Endometrium (tissue), 2 donors: Measurements from ENCODE around the gene TTL.
A peak's percentile ranks its signal among the peaks of the same experiment; 100 is the strongest.

Experiments used
- FAIRE-seq: peaks from 2 replicates; lab custom pipeline; 2012; peaks lifted over from hg19 to GRCh38; lab: Jason Lieb, UNC
- donor health status: control.
- donor health status: control.

TTL gene

GRCh38 chr2:112583497-112584133 is 101.7 kb downstream of the TTL start:
- no peak for FAIRE-seq

- peak; percentile 90 for FAIRE-seq
These were observed 102.4 kb downstream of the TTL start, which contains the start of gene CHCHD5 for GRCh38 chr2:112584134-112584890. Gene CHCHD5 (plus strand): TSS chr2:112584609. CDS start chr2:112584648, 39 bp downstream.

GRCh38 chr2:112584891-112585250 is 102.9 kb downstream of the TTL start:
- FAIRE-seq: no peak

- FAIRE-seq: no peak
These were observed 103.4 kb downstream of the TTL start for GRCh38 chr2:112585400-112585799.

GRCh38 chr2:112585873-112586464 is 104.0 kb downstream of the TTL start:
- FAIRE-seq: no peak

GRCh38 chr2:112588611-112589045 is 106.7 kb downstream of the TTL start:
- no peak for FAIRE-seq
